HepG2 (cell line): ENCODE results near the gene GYPC. TPM values are rescaled to one million over a fixed set of nuclear protein-coding genes. Genes with fewer than 3 reads are reported as not detected.

Experiments used
- BRF2 ChIP-seq: sonication (generic); formaldehyde crosslinking; IDR thresholded peaks from 2 replicates; pipeline ENCODE4 v1.8.1; 2022; ENCODE audit warnings: mild to moderate bottlenecking, missing genetic modification reagents
- NPAS2 ChIP-seq: sonication (generic); formaldehyde crosslinking; IDR thresholded peaks from 2 replicates; pipeline ENCODE4 v1.8.0; 2022; ENCODE audit warnings: mild to moderate bottlenecking, missing genetic modification reagents, borderline replicate concordance
- PHB2 ChIP-seq: fragments of 450-650 bp; IDR thresholded peaks from 2 replicates; pipeline ENCODE4 v1.6.1; 2018; ENCODE audit not compliant: partially characterized antibody
- TFAP4 ChIP-seq: sonication (generic); IDR thresholded peaks from 2 replicates; pipeline ENCODE4 v1.6.1; 2016; ENCODE audit warnings: low read depth, borderline replicate concordance
- YY1 ChIP-seq: IDR thresholded peaks from 2 replicates; pipeline ENCODE4 v1.6.1; 2011; ENCODE audit warnings: low read length, low read depth, moderate library complexity, mild to moderate bottlenecking; ENCODE audit not compliant: insufficient read depth, insufficient replicate concordance
- ZBTB38 ChIP-seq: sonication (generic); formaldehyde crosslinking; IDR thresholded peaks from 2 replicates; pipeline ENCODE4 v1.5.1; 2020; ENCODE audit warnings: mild to moderate bottlenecking, missing genetic modification reagents
- ZNF121 ChIP-seq: sonication (generic); formaldehyde crosslinking; IDR thresholded peaks from 2 replicates; pipeline ENCODE4 v1.5.0; 2020; ENCODE audit warnings: mild to moderate bottlenecking, missing genetic modification reagents
- ZNF225 ChIP-seq: sonication (generic); formaldehyde crosslinking; IDR thresholded peaks from 2 replicates; pipeline ENCODE4 v1.4.0; 2020; ENCODE audit warnings: mild to moderate bottlenecking, missing genetic modification reagents
- ZNF770 ChIP-seq: sonication (generic); formaldehyde crosslinking; IDR thresholded peaks from 2 replicates; pipeline ENCODE4 v1.5.0; 2020; ENCODE audit warnings: mild to moderate bottlenecking, missing genetic modification reagents
- polyA plus RNA-seq, 8 experiments: library from polyadenylated mRNA; depleted of rRNA in 3 of 8; stranded (reverse) in 7 of 8; unstranded in 1 of 8; fragments of >200 nt; fragmentation: Illumina TruSeq in 4 of 8; extraction: Trizol in 4 of 8; gene quantifications; 2 replicates each; pipeline versions ENCODE4 v1.2.1 to v1.2.3, GENCODE V29; 2011 to 2016; ENCODE audit warnings: low read depth in 4 of 8, missing spikeins in 1 of 8, mixed read lengths in 1 of 8; ENCODE audit not compliant: insufficient read depth in 1 of 8
- total RNA-seq, 5 experiments: library from RNA; depleted of rRNA; stranded (reverse); fragments of >200 nt; fragmentation: Illumina TruSeq; extraction: Trizol; gene quantifications; 2 replicates each; pipeline ENCODE4 v1.2.3, GENCODE V29; 2016; ENCODE audit warnings: low read depth in 1 of 5

The GYPC gene
- total and polyA plus RNA-seq, 2 of the 13 experiments (the other 11 are each of a cell fraction or from before 2014, with no cell fraction given): not detected

- TF ChIP-seq ZNF770 (CRISPR knock-in tag) (no peak), ZNF121 (CRISPR knock-in tag) (no peak), YY1 (no peak), ZBTB38 (CRISPR knock-in tag) (no peak), TFAP4 (no peak), ZNF225 (no peak), PHB2 (no peak), NPAS2 (CRISPR knock-in tag) (no peak), BRF2 (CRISPR knock-in tag) (no peak)
Measured at GRCh38 chr2:126656431-126657147, 631 bp downstream of the GYPC start (continued).
